WTC11 (cell line): ENCODE measurements around the gene ECE1.

Source experiments
- GABPB1 ChIP-seq: sonication (generic); formaldehyde crosslinking; IDR thresholded peaks from 2 replicates; pipeline ENCODE4 v1.8.1; 2023; ENCODE audit warnings: mild to moderate bottlenecking, missing genetic modification reagents
- ZNF416 ChIP-seq: fragments of 250-450 bp; sonication (Bioruptor Pico); IDR thresholded peaks from 2 replicates; pipeline ENCODE4 v1.9.0; 2021; ENCODE audit warnings: mild to moderate bottlenecking, inconsistent platforms

- TF ChIP-seq GABPB1 (CRISPR knock-in tag) (no peak), ZNF416 (CRISPR knock-in tag) (no peak)
These were observed 34.9 kb downstream of the ECE1 start for GRCh38 chr1:21255284-21255942.
